ENCODE measurements around the gene VSIR. TPM values are rescaled to one million over a fixed set of nuclear protein-coding genes. Genes with fewer than 3 reads are reported as not detected.
A peak's percentile ranks its signal among the peaks of the same experiment; 100 is the strongest.

Gene VSIR
- total and polyA plus RNA-seq, 9 donors: 23.5 to 45.0 (median 33.9) TPM

GRCh38 chr10:71799112-71799511, 25.8 kb upstream of the VSIR start:
- Histone ChIP-seq H3K9me3 (replicated peaks; ENCODE audit: control insufficient read depth, low read depth, low read length) (no peaks in the 10 kb centered on the region), H3K27ac (ENCODE audit: low read length) (no peak overlapping the region), H3K27me3 (ENCODE audit: control insufficient read depth, insufficient read depth, low read length) (no peaks in the 10 kb centered on the region), H3K4me1 (ENCODE audit: control insufficient read depth, insufficient read depth, low read length) (no peaks in the 10 kb centered on the region), H3K36me3 (ENCODE audit: control insufficient read depth, insufficient read depth, low read length) (no peaks in the 10 kb centered on the region), H3K4me3 (ENCODE audit: low read length) (no peak overlapping the region)
- WGBS (ENCODE audit: insufficient coverage): 75% methylated on average over 4 of the region's 10 CpGs
- DNase-seq: no peak

DNA sequence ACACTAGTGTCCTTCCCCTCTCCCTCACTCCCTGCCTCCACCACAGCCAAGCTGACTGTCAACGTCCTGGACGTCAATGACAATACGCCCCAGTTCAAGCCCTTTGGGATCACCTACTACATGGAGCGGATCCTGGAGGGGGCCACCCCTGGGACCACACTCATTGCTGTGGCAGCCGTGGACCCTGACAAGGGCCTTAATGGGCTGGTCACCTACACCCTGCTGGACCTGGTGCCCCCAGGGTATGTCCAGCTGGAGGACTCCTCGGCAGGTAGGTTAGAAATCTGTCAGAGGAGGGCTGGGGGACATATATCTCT, 24.9 kb upstream of the VSIR start:
- Histone ChIP-seq H3K27me3 (ENCODE audit: control insufficient read depth, insufficient read depth, low read length) (no peaks in the 10 kb centered on the region), H3K27ac (ENCODE audit: low read length) (no peak overlapping the region), H3K9me3 (replicated peaks; ENCODE audit: control insufficient read depth, low read depth, low read length) (no peaks in the 10 kb centered on the region), H3K4me3 (ENCODE audit: low read length) (no peak overlapping the region), H3K4me1 (ENCODE audit: control insufficient read depth, insufficient read depth, low read length) (no peaks in the 10 kb centered on the region), H3K36me3 (ENCODE audit: control insufficient read depth, insufficient read depth, low read length) (no peaks in the 10 kb centered on the region)
- 74% methylated on average over 4 of the region's 6 CpGs for WGBS (ENCODE audit: insufficient coverage)
- DNase-seq: no peak

DNA sequence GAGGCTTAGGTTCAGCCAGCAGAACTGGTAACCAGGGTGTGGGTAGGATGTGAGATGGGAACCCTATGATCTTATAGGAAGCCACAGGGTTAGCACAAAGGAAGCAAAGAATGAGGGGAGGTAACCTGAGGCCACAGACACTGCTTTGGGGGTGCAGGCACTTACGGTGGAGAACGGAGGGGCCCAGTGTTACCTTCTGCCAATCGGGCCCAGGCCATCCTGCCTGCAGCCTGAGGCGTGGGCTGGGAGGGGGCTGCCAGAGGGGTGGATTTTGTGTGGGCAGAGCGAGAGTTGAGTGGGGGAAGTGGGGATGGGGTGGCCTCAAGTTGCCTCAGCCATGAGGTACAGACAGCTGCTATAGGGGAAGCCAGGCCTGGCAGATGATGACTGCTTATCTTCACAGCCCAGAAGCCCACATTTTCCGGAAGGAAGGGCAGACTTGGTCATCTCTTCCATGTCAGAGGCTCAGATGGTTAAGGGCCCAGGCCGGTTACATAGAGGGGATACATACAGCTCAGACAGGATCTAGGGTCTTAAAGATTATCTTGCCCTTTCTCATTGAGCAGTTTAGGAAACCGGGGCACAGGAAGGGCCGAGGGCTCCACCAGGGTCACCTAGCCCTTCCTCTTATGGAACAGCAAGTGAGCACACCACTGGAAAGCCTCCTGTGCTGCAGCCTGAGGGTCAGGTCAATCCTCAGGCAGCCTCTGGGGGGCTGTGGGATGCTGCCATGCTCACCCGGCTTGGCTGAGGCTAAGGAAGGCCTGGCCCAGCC, 24.4 kb upstream of the VSIR start:
- no peak for DNase-seq
- Histone ChIP-seq H3K36me3 (ENCODE audit: control insufficient read depth, insufficient read depth, low read length) (no peaks in the 10 kb centered on the region), H3K27ac (ENCODE audit: low read length) (no peak overlapping the region), H3K4me3 (ENCODE audit: low read length) (no peak overlapping the region), H3K27me3 (ENCODE audit: control insufficient read depth, insufficient read depth, low read length) (peaks cover 2% of the 10 kb centered on the region), H3K9me3 (replicated peaks; ENCODE audit: control insufficient read depth, low read depth, low read length) (no peaks in the 10 kb centered on the region), H3K4me1 (ENCODE audit: control insufficient read depth, insufficient read depth, low read length) (no peaks in the 10 kb centered on the region)
- WGBS (ENCODE audit: insufficient coverage): 75% methylated on average over 9 of the region's 10 CpGs

DNA sequence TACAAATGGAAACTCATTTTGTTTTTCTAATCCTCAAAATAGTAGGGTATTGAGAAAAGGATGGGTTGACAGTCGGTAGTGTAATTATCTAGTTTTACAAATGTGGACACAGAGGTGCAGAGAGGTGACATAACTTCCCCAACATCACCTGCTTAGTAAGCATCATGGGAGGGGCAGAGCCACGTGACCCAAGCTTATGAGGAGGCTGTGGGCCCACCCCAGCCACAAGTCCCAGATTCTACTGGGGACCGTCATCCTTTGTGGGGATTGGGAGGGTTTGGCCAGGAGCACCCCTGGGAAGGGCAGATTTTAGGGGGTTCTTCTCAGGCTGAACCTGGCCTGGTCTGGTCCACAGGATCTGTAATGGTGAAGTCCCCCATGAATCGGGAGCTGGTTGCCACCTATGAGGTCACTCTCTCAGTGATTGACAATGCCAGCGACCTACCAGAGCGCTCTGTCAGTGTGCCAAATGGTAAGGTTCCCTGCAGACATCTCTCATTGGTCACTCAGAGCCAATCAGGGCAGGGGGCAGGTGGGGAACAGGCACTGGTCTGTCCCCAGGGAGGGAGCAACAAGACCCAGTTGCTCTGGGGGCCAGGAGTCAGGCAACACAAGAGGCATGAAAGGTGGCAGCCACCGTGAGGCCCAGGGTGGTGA, 23.6 kb upstream of the VSIR start:
- H3K4me3 ChIP-seq (ENCODE audit: low read length): no peak overlapping the region
- H3K27me3 ChIP-seq (ENCODE audit: control insufficient read depth, insufficient read depth, low read length): peaks cover 2% of the 10 kb centered on the region
- no peaks in the 10 kb centered on the region for H3K9me3 ChIP-seq (replicated peaks; ENCODE audit: control insufficient read depth, low read depth, low read length)
- no peak overlapping the region for H3K27ac ChIP-seq (ENCODE audit: low read length)
- 75% methylated on average over 4 of the region's 7 CpGs for WGBS (ENCODE audit: insufficient coverage)
- no peaks in the 10 kb centered on the region for H3K36me3 ChIP-seq (ENCODE audit: control insufficient read depth, insufficient read depth, low read length)
- DNase-seq: no peak
- H3K4me1 ChIP-seq (ENCODE audit: control insufficient read depth, insufficient read depth, low read length): no peaks in the 10 kb centered on the region

GRCh38 chr10:71795248-71795647, 21.9 kb upstream of the VSIR start:
- Histone ChIP-seq H3K4me3 (ENCODE audit: low read length) (no peak overlapping the region), H3K27me3 (ENCODE audit: control insufficient read depth, insufficient read depth, low read length) (peaks cover 2% of the 10 kb centered on the region), H3K4me1 (ENCODE audit: control insufficient read depth, insufficient read depth, low read length) (no peaks in the 10 kb centered on the region), H3K36me3 (ENCODE audit: control insufficient read depth, insufficient read depth, low read length) (no peaks in the 10 kb centered on the region), H3K27ac (ENCODE audit: low read length) (no peak overlapping the region), H3K9me3 (replicated peaks; ENCODE audit: control insufficient read depth, low read depth, low read length) (no peaks in the 10 kb centered on the region)
- peak; percentile 57 for DNase-seq
- WGBS (ENCODE audit: insufficient coverage): 29% methylated on average over 2 of the region's 2 CpGs

GRCh38 chr10:71790749-71791440, 17.6 kb upstream of the VSIR start:
- Histone ChIP-seq H3K4me1 (ENCODE audit: control insufficient read depth, insufficient read depth, low read length) (no peaks in the 10 kb centered on the region), H3K27me3 (ENCODE audit: control insufficient read depth, insufficient read depth, low read length) (peaks cover 2% of the 10 kb centered on the region), H3K4me3 (ENCODE audit: low read length) (no peak overlapping the region), H3K36me3 (ENCODE audit: control insufficient read depth, insufficient read depth, low read length) (no peaks in the 10 kb centered on the region), H3K27ac (ENCODE audit: low read length) (no peak overlapping the region), H3K9me3 (replicated peaks; ENCODE audit: control insufficient read depth, low read depth, low read length) (no peaks in the 10 kb centered on the region)
- DNase-seq: no peak
- 83% methylated on average over 12 of the region's 17 CpGs for WGBS (ENCODE audit: insufficient coverage)

DNA sequence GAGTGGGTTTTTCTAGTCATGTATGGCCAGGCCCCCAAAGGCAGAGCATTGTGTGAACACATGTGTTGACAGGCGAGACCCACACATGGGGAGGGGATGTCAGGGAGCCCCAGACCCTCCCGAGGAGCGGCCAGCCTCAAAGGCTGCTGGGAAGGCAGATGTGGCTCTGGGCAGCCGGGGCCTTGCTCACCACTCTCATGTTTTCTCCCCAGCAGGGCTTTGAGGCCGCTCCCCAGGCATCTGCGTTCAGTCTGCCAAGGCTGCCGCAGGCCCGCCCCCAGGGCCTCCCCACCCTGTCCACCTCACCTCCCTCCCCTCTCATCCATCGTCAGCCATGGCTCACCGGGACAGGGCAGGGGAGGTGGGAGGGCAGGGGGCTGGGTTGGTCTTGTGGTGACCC, 16.6 kb upstream of the VSIR start:
- no peak overlapping the region for H3K4me3 ChIP-seq (ENCODE audit: low read length)
- no peaks in the 10 kb centered on the region for H3K4me1 ChIP-seq (ENCODE audit: control insufficient read depth, insufficient read depth, low read length)
- DNase-seq: no peak
- peaks cover 2% of the 10 kb centered on the region for H3K27me3 ChIP-seq (ENCODE audit: control insufficient read depth, insufficient read depth, low read length)
- H3K27ac ChIP-seq (ENCODE audit: low read length): no peak overlapping the region
- 45% methylated on average over 4 of the region's 10 CpGs for WGBS (ENCODE audit: insufficient coverage)
- H3K9me3 ChIP-seq (replicated peaks; ENCODE audit: control insufficient read depth, low read depth, low read length): no peaks in the 10 kb centered on the region
- H3K36me3 ChIP-seq (ENCODE audit: control insufficient read depth, insufficient read depth, low read length): no peaks in the 10 kb centered on the region

DNA sequence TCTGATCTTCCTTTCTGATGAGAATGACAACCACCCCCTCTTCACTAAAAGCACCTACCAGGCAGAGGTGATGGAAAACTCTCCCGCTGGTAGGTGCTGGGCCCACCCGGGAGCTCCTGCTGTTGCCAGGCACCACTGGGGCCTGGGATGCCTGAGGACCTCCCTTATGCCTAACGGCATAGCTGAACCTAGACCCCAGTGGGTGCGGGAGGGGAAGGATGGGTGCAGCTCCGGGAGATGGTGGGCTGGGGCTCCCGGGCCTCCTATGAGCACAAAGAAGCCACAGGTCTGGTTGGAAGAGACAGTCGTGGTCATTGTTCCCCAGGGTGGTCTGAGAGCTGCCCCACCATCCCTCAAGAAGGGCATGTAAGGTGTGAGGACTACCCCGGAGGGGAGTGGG, 15.6 kb upstream of the VSIR start:
- DNase-seq: no peak
- no peaks in the 10 kb centered on the region for H3K9me3 ChIP-seq (replicated peaks; ENCODE audit: control insufficient read depth, low read depth, low read length)
- H3K27ac ChIP-seq (ENCODE audit: low read length): no peak overlapping the region
- peaks cover 2% of the 10 kb centered on the region for H3K27me3 ChIP-seq (ENCODE audit: control insufficient read depth, insufficient read depth, low read length)
- H3K4me1 ChIP-seq (ENCODE audit: control insufficient read depth, insufficient read depth, low read length): no peaks in the 10 kb centered on the region
- 86% methylated on average over 6 of the region's 8 CpGs for WGBS (ENCODE audit: insufficient coverage)
- no peak overlapping the region for H3K4me3 ChIP-seq (ENCODE audit: low read length)
- H3K36me3 ChIP-seq (ENCODE audit: control insufficient read depth, insufficient read depth, low read length): no peaks in the 10 kb centered on the region

DNA sequence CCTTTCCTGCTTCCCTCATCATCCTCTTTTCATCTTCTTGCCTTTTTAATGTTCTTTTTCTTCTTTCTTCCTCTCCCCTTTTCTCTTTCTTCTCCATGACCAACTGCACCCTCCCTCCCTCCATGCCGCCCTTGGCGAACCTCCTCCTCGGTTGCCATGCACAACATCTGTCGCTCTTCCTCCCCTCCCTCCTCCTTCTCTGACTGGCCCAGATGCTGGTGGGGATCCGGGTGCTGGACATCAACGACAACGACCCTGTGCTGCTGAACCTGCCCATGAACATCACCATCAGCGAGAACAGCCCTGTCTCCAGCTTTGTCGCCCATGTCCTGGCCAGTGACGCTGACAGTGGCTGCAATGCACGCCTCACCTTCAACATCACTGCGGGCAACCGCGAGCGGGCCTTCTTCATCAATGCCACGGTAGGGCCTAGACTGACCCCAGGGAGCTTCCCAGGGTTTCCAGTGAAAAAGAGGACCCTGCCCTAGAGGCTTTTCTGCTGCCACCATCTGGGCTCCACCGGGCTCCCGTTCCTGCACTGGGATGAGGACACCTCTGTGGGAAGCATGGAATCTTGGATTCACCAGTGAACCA, 11.5 kb upstream of the VSIR start:
- H3K36me3 ChIP-seq (ENCODE audit: control insufficient read depth, insufficient read depth, low read length): no peaks in the 10 kb centered on the region
- H3K27me3 ChIP-seq (ENCODE audit: control insufficient read depth, insufficient read depth, low read length): no peaks in the 10 kb centered on the region
- H3K4me3 ChIP-seq (ENCODE audit: low read length): no peak overlapping the region
- 82% methylated on average over 18 of the region's 18 CpGs for WGBS (ENCODE audit: insufficient coverage)
- DNase-seq: no peak
- peaks cover 15% of the 10 kb centered on the region for H3K4me1 ChIP-seq (ENCODE audit: control insufficient read depth, insufficient read depth, low read length)
- H3K9me3 ChIP-seq (replicated peaks; ENCODE audit: control insufficient read depth, low read depth, low read length): no peaks in the 10 kb centered on the region
- no peak overlapping the region for H3K27ac ChIP-seq (ENCODE audit: low read length)

Measured in muscle of leg (tissue), 11 donors.